Epithelial cell of esophagus (primary cell): Measurements from ENCODE around the gene SLC12A4.
A peak's percentile ranks its signal among the peaks of the same experiment; 100 is the strongest.
"Not testable (repeated sequence)": the region's sequence is repeated elsewhere in the genome, so short reads cannot be mapped to it uniquely, and the experiment has no call there.

Experiments
- DNase-seq: peaks from one replicate; pipeline ENCODE4 v3.0.0; 2010; ENCODE audit warnings: low read depth
- H3K4me3 ChIP-seq: 2 replicates; pipeline ENCODE4 v1.5.1; 2011; ENCODE audit warnings: mild to moderate bottlenecking, low read length, control low read depth
- CTCF ChIP-seq: IDR thresholded peaks from 2 replicates; pipeline ENCODE4 v1.5.1; 2011; ENCODE audit warnings: low read depth, mild to moderate bottlenecking, low read length, control low read depth, inconsistent platforms; ENCODE audit not compliant: insufficient read depth; ENCODE audit errors: missing control alignments

The SLC12A4 gene

GRCh38 chr16:67975321-67976105, 7.1 kb upstream of the SLC12A4 start:
- TF ChIP-seq CTCF: no peak
- DNase-seq: no peak
- H3K4me3 ChIP-seq: no peak overlapping the region

GRCh38 chr16:67972285-67972684, 3.8 kb upstream of the SLC12A4 start:
- not testable (repeated sequence) for H3K4me3 ChIP-seq, DNase-seq

- no peak overlapping the region for H3K4me3 ChIP-seq
- DNase-seq: no peak
- TF ChIP-seq CTCF: no peak
Observed at GRCh38 chr16:67971111-67971510, 2.7 kb upstream of the SLC12A4 start.

GRCh38 chr16:67969254-67970039, 1.0 kb upstream of the SLC12A4 start:
- peak overlapping the region; percentile 82 for H3K4me3 ChIP-seq
- DNase-seq: no peak
- TF ChIP-seq CTCF: no peak

- TF ChIP-seq CTCF: no peak
- DNase-seq: peak; percentile 21
- peak overlapping the region; percentile 82 for H3K4me3 ChIP-seq
Observed at GRCh38 chr16:67967958-67968399, 458 bp downstream of the SLC12A4 start.

GRCh38 chr16:67967183-67967957, 1.1 kb downstream of the SLC12A4 start:
- no peak for TF ChIP-seq CTCF
- H3K4me3 ChIP-seq: peak overlapping the region; percentile 82
- peak; percentile 52 for DNase-seq
